H1 (cell line): ENCODE data around the gene RAB3C. TPM values are rescaled to one million over a fixed set of nuclear protein-coding genes. Genes with fewer than 3 reads are reported as not detected.

ENCODE experiments used
- CEBPB ChIP-seq: IDR thresholded peaks from 2 replicates; pipeline ENCODE4 v1.6.1; 2012; ENCODE audit warnings: low read depth, low read length
- polyA plus RNA-seq, 7 experiments: library from polyadenylated mRNA; depleted of rRNA in 3 of 7; stranded (reverse) in 5 of 7; unstranded in 2 of 7; fragments of >200 nt in 5 of 7; fragments of 200-250 nt in 2 of 7; gene quantifications; 1 replicate in 5 of 7; 2 replicates in 1 of 7; 4 replicates in 1 of 7; pipeline versions ENCODE4 v1.2.1 to v1.2.3, GENCODE V29; 2011 to 2013; ENCODE audit warnings: missing spikeins in 2 of 7, mixed read lengths in 2 of 7
- total RNA-seq: library from RNA; stranded (reverse); fragmentation: NEBNext Ultra II Directional; extraction: Animal tissue kit (Norgen Biotek cat#: 25700); gene quantifications from 2 replicates; pipeline ENCODE4 v1.2.1, GENCODE V29; 2021
- TF ChIP-seq, protein P1 (sequence below): fragments of 300-600 bp; sonication (generic); IDR thresholded peaks from 2 replicates; pipeline ENCODE4 v1.7.1; 2012; ENCODE audit warnings: low read length, moderate library complexity, mild to moderate bottlenecking, inconsistent platforms; ENCODE audit not compliant: insufficient replicate concordance

The RAB3C gene
- total and polyA plus RNA-seq, 2 of the 8 experiments (the other 6 are each of a cell fraction or from before 2014, with no cell fraction given), result 14.7 to 18.3 TPM

DNA sequence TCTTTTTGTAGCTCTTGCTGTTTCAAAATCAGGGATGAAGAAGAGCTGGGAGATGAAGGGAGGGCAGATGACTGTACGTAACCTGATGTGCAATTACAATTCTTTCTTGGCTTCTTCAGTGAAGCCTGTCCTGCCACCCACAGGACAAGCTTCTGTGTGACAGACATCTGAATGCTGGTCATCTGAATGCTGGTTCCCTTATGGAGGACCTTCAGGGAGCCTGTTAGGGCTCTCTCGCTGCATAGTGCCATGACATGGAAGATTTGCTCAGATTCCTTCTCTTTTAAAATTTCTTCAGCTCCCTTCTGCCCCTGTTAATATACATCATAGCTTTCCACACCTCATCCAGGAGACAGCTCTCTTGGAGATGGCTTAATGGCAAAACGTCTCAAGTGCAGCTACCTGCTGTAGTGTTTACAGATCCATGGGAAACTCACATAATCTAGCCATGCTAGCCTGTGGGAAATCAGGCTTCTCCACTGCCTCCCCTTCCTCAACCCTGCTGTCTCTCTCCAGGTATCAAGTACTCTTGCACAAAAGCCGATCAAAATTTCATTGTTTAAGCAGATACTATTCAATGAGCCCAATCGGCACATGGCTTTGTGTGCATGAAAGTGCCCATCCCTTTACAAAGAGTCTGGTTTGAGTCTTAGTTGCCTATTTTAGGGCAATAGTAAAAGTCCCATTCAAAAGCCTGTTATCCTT lies 134.6 kb downstream of the RAB3C start (continued):
- TF ChIP-seq, protein P1, sequence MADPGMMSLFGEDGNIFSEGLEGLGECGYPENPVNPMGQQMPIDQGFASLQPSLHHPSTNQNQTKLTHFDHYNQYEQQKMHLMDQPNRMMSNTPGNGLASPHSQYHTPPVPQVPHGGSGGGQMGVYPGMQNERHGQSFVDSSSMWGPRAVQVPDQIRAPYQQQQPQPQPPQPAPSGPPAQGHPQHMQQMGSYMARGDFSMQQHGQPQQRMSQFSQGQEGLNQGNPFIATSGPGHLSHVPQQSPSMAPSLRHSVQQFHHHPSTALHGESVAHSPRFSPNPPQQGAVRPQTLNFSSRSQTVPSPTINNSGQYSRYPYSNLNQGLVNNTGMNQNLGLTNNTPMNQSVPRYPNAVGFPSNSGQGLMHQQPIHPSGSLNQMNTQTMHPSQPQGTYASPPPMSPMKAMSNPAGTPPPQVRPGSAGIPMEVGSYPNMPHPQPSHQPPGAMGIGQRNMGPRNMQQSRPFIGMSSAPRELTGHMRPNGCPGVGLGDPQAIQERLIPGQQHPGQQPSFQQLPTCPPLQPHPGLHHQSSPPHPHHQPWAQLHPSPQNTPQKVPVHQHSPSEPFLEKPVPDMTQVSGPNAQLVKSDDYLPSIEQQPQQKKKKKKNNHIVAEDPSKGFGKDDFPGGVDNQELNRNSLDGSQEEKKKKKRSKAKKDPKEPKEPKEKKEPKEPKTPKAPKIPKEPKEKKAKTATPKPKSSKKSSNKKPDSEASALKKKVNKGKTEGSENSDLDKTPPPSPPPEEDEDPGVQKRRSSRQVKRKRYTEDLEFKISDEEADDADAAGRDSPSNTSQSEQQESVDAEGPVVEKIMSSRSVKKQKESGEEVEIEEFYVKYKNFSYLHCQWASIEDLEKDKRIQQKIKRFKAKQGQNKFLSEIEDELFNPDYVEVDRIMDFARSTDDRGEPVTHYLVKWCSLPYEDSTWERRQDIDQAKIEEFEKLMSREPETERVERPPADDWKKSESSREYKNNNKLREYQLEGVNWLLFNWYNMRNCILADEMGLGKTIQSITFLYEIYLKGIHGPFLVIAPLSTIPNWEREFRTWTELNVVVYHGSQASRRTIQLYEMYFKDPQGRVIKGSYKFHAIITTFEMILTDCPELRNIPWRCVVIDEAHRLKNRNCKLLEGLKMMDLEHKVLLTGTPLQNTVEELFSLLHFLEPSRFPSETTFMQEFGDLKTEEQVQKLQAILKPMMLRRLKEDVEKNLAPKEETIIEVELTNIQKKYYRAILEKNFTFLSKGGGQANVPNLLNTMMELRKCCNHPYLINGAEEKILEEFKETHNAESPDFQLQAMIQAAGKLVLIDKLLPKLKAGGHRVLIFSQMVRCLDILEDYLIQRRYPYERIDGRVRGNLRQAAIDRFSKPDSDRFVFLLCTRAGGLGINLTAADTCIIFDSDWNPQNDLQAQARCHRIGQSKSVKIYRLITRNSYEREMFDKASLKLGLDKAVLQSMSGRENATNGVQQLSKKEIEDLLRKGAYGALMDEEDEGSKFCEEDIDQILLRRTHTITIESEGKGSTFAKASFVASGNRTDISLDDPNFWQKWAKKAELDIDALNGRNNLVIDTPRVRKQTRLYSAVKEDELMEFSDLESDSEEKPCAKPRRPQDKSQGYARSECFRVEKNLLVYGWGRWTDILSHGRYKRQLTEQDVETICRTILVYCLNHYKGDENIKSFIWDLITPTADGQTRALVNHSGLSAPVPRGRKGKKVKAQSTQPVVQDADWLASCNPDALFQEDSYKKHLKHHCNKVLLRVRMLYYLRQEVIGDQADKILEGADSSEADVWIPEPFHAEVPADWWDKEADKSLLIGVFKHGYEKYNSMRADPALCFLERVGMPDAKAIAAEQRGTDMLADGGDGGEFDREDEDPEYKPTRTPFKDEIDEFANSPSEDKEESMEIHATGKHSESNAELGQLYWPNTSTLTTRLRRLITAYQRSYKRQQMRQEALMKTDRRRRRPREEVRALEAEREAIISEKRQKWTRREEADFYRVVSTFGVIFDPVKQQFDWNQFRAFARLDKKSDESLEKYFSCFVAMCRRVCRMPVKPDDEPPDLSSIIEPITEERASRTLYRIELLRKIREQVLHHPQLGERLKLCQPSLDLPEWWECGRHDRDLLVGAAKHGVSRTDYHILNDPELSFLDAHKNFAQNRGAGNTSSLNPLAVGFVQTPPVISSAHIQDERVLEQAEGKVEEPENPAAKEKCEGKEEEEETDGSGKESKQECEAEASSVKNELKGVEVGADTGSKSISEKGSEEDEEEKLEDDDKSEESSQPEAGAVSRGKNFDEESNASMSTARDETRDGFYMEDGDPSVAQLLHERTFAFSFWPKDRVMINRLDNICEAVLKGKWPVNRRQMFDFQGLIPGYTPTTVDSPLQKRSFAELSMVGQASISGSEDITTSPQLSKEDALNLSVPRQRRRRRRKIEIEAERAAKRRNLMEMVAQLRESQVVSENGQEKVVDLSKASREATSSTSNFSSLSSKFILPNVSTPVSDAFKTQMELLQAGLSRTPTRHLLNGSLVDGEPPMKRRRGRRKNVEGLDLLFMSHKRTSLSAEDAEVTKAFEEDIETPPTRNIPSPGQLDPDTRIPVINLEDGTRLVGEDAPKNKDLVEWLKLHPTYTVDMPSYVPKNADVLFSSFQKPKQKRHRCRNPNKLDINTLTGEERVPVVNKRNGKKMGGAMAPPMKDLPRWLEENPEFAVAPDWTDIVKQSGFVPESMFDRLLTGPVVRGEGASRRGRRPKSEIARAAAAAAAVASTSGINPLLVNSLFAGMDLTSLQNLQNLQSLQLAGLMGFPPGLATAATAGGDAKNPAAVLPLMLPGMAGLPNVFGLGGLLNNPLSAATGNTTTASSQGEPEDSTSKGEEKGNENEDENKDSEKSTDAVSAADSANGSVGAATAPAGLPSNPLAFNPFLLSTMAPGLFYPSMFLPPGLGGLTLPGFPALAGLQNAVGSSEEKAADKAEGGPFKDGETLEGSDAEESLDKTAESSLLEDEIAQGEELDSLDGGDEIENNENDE, result peak; percentile 77
- peak; percentile 68 for TF ChIP-seq CEBPB
